ENCODE measurements around the gene CAPN12.

GRCh38 chr19:38723990-38724854 lies 20.1 kb downstream of the CAPN12 start:
- no peak for TF ChIP-seq CTCF (IDR thresholded peaks at IDR 0.05)
- no peak for TF ChIP-seq POLR2A (IDR thresholded peaks at IDR 0.05)
